GM21528 (cell line): Measurements from ENCODE around the gene KRTCAP2.
A peak's percentile ranks its signal among the peaks of the same experiment; 100 is the strongest.
"Not testable (repeated sequence)": the region's sequence is repeated elsewhere in the genome, so short reads cannot be mapped to it uniquely, and the experiment has no call there.

Source experiments
- ATAC-seq: cut with Tn5 transposase; IDR thresholded peaks from one replicate; pipeline ENCODE4 v1.9.1; 2021; ENCODE audit warnings: mild to moderate bottlenecking, moderate library complexity; ENCODE audit not compliant: unreplicated experiment, low FRiP score

KRTCAP2 gene

DNA sequence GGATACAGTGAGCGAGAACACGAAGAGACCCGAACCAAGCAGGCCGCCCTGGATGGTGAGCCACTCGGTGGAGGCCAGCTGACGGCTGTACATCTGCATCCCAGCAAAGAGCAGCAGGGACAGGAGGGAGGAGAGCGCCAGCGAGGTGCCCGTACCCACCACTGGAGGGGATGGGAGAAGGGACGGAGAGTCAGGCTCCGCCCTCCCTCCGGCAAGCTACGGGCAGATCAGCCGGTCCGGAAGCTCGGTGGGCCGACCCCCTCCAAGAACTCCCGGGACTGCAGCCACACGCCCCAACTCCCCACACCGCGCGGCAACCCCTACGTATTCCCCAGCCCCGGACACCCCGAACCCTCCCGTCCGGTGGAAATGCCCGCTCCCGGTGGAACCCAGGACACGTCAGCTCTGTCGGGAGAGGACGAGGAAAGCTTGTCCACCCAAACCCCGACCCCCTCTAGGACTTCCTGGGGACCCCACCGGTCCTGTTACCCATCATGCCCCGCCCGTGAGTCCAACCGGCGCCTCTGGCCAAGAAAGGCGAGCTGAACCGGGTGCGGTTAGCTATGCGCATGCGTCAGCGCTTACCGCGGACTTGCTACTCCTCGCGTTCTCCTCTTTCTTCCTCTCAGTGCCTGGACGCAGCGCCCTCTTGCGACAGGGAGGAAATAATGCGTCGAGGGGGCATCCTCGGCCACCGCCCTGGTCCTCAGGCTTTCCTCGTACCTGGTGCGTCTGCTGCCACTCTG lies at the start of gene KRTCAP2:
KRTCAP2 (minus strand) TSS at position 573 of the 746 bp plus-strand sequence; CDS start at position 493, 80 bp downstream.
- peak; percentile 78 for ATAC-seq

DNA sequence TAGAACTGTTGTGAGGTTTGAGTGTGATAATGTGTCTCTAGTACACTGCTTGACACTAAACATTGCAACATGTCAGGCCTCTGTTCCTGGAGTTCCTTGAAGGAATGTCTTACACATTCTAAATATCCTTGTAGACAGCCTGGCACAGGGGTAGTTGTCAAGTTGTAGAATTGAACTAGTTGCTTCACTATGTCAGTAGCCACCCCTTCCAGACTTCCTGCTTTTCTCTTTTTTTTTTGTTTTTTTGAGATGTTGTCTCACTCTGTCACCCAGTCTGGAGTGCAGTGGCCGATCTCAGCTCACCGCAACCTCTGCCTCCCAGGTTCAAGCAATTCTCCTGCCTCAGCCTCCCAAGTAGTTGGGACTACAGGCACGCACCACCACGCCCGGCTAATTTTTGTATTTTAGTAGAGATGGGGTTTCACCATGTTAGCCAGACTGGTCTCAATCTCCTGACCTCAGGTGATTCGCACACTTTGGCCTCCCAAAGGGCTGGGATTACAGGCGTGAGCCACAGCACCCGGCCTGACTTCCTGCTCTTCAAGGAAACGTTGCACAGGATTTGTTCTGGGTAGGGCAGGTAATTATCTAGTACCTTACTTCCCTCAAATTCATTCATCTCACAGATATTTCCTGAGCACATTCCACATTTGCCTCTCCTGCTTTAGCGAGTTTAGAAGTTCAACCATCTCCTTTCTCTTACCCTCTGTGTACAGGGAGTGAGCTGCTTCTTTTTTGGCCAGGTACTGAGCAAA lies 47.3 kb upstream of the KRTCAP2 start:
- ATAC-seq = not testable (repeated sequence)

DNA sequence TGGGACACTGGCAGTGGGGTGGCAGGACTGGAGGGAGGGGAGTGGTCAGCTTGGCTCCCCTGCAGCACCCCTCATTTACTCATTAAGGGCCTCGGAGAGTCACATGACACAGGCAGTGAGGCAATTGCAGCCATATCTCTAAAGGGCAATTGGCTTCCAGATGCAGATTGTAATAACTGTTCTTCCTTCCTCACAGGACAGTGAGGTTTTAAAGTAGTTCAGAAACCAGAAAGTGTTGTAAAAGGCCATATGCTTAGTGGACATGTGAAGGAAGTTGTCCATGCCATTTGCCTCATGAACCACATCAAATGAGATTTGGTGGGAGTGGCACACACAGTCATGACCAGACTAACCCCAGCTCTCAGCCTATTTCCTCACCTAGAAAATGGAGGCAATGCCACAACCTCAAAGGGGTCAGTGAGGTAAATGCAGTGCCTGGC lies 46.5 kb upstream of the KRTCAP2 start:
- no peak for ATAC-seq

DNA sequence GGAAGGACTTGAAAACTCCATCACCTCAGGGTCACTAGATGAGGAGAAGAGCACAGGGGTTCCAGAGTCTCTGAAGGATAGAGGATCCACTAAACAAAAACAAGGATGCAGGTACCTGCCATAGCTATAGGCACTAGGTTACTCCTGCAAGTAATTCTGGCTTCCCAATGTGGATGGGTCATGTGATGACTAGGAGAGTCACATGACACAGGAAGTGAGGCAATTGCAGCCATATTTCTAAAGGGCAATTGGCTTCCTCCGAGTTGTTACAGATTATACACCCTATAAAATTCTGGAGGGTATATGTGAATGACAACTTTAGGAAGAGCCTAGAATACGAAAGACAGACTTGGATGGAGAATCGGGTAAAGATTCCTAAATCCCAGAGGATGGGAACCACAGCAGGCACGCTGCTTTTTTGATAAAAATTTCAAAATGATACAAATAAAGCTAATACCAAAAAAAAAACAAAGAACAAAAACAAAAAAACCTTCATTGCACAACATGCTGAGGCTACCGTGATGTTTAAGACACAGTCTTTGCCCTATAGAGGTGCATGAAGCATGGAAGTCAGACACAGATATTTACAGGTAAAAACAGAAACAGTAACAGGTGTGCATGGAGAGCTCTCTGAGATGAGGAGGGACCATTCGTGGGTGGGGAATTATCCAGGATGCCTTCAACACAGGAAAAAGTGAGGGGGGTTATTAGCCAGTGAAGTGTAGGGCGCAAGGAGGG lies 45.9 kb upstream of the KRTCAP2 start:
- no peak for ATAC-seq

DNA sequence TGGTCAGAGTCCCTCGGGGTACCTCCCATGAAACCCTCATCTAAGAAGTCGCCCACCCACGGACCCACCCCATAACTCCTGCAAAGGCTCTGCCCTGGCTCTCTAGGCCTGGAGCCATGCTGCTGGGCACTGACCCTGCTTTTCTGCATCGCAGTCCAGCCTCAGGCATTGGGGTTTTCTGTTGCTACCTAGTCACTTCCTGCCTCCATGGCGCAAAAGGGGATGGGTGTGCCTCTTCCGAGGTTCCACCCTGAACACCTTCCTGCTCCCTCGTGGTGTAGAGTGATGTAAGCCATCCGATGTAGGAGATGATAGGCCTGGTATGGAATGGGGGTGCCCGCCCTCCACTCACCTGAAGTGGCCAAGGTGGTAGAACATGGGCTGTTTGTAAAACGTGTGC lies 41.6 kb upstream of the KRTCAP2 start:
- ATAC-seq = not testable (repeated sequence)

DNA sequence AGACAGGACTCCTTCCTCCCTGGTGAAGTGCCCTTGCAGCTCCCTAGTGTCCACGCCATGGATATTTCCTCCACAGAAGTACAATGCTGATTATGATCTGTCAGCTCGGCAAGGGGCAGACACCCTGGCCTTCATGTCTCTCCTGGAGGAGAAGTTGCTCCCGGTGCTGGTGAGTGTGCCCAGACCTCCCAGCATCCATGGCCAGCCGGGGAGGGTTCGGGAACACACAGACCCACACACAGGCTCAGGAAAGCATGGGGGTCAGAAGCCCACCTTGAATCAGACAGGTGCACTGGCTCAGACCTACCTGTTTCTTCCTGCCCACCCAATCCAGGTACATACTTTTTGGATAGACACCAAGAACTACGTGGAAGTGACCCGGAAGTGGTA lies 38.9 kb upstream of the KRTCAP2 start:
- ATAC-seq = not testable (repeated sequence)

DNA sequence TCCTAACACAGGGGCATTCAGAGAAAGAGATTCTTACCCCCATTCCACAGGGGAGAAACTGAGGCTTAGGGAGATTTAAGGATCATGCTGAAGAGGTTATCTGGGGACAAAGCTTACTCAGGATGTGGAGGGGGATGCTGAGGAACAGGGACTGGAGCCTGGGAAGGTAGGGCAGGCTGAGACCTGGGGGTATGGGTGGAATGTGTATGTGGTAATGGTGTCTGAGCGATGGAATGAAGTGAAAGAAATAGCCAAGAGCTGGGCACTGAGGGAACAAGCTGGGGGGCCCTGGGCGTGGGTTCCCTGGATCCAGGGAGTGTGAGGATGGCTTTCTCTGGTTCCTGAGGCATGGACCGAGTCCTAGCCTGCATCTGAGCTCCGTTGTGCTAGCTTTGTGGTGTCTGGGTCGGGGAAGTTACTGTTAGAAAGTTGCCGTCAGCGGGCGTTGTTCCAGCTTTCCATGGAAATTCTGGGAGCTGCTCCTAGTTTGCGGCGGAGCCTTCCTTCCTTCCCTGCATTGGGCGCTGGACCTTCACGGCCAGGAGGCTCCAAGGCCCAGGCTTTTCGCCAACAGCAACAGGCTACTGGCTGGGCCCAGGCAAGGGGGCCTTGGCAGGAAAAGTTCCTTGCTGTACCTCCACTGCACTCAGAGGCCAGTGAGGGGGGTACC lies 38.4 kb upstream of the KRTCAP2 start:
- not testable (repeated sequence) for ATAC-seq

DNA sequence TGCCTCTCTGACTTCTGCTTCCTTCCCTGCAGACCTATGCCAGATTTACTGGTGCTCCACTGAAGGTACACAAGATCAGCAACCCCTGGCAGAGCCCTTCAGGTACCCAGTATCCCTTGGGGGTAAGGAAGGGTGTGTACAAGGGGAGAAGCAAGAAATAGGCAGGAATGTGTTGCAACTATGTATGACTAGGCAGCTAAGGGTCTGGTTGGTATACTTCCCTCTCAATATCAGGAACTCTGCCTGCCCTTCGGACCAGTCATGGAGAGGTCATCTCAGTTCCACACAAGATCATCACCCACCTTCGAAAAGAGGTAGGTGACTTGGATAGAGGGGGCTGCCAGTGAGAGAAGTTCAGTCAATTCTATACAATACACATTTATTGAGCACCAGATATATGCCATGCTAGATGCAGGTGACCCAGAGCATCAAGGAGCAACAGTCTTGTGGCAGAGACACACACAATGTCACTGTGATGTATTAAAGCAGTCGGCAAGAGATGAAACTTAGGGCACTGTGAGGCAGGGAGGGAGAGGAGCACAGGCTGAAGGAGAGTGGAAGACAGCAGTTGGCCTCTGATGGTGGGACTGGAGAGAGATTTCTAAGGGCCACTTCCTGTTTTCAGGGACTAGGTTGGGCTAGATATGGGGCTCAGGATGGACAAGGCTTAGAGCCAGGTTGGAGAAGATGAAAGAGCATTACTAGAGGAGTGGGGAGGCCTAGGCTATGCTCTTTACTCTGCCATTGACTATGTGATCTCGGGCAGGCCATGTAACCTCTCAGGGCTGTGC lies 37.4 kb upstream of the KRTCAP2 start:
- no peak for ATAC-seq

DNA sequence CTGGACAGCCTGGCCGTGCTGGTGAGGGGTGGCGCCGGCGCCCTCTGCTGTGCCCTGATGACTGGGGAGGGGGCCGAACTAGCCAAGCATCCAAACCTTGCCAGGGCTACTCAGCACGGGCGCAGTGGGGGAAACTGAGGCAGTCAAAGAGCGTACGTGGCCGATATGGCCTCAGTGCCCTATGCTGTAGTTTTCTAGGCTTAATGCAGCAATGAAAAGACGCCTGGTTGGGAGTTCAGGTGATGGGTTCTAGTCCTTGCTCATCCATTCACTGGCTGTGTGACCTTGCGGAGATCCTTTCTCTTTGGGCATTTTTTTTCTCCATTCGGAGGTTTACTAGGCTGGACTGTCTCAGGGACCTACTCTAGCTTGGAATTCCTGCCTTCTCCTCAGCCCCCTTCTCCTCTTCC lies 36.2 kb upstream of the KRTCAP2 start:
- no peak for ATAC-seq

DNA sequence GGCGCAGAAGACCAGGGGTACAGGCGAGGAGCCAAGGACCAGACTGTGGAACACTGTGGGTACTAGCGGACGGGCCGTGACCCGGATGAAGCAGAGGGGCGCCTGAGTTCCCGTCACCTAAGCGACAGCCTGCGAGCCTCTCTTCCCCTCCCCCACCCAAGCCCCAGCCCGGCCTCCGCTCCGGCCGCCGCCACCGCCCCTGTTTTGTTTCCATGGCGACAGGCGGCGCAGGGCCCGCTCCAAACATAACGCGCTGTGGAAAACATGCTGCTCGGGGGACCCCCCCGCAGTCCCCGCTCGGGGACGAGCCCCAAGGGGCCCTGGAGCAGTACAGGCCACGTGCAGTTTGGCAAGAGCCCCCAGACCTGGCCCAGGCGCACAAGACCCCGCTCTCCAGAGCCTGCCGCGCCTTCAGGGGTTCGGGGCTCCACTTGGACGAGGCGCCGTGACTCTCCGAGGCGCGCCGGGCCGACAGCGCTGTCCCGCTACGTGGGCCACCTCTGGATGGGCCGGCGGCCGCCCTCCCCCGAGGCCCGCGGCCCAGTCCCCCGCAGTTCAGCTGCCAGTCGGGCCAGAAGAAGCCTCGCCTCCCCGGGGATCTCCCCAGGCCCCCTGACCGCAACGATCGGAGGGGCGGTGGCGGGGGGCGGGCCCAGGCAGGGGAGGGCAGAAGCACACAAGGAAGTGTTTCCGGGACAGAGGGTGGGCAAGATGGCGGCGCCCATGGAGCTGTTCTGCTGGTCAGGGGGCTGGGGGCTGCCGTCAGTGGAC lies 35.6 kb upstream of the KRTCAP2 start, which contains the start of gene MTX1:
MTX1 (plus strand) TSS at position 155 of the 771 bp plus-strand sequence; CDS start at position 265, 110 bp downstream.
- peak; percentile 59 for ATAC-seq

DNA sequence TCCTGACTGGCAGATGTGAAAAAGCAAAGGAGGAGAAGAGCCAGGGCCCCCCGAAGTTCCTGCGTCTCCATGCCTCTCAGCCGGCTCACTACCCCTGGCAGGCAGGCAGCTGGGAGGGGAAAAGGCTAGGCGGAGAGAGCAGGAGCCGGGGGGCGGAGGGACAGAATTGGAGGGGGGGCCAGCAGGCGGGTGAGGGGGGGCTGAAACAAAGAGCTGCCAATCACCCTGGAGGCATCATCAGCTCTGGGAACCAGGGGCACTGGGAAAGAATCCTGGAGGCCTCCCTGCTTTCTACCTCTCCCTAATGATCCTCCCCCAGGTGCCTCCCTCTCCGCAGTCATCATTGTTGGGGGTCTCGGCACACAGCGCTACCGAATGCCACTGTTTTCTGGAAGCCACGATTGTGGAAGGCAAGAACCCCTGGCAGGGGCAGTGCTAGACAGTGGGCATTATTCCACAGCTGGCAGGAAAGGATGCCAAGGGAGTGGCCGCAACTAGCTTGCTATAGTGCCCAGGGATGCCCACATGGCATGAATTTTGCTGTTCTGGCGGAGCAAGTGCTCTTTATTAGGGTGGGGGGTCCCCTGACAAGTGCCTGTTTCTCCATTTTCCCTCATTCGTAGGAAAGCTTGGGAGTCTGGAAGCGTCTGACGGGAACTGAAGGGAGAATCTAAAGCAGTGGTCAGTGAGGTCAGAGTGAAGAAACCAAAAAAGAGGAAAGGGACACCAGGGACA lies 34.9 kb upstream of the KRTCAP2 start, which contains the start of gene THBS3:
THBS3 (minus strand) TSS at position 92 of the 735 bp plus-strand sequence; CDS start at position 71, 21 bp downstream.
- ATAC-seq = no peak

DNA sequence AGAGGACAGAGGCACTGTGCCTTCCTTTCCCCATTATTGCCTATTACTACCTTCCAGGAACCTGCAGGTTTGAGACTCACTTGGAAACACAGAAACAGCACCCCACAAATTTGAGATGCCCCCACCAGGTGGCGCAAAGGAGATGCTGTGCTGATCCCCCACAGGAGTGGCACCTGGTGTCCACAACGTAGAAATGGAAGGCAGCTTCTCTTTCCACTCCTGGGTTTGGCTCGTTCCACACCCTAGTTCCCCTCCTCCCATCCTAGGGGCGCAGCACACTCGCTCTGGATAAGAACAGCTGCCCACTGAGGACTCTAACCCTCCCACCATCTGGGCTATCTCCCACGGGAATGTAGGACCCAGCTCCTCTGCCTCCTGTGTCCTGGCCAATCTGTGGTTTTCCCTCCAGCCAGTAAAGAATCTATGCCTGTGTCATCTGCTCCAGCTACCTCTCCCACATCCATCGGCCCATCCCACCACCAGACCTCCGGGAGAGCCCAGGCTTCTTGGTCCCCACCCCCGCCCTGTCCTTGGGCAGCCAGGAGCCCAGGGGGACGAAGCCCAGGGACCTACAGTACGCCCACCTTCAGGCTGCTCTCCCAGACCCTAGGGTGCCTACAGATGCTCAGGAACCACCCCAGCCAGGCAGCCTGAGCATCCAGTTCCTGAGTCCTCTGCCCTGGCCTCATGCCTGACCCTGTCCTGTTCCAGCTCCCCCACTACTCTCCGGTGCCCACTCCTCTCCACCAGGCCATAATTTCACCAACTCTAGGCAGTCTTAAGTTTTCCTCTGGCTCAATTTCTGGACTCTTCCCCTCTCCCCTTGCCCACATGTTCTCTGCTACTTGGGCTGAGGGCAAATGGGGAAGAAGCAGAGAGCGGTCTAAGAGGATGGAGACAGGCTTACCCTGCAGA lies 34.0 kb upstream of the KRTCAP2 start:
- ATAC-seq = no peak

DNA sequence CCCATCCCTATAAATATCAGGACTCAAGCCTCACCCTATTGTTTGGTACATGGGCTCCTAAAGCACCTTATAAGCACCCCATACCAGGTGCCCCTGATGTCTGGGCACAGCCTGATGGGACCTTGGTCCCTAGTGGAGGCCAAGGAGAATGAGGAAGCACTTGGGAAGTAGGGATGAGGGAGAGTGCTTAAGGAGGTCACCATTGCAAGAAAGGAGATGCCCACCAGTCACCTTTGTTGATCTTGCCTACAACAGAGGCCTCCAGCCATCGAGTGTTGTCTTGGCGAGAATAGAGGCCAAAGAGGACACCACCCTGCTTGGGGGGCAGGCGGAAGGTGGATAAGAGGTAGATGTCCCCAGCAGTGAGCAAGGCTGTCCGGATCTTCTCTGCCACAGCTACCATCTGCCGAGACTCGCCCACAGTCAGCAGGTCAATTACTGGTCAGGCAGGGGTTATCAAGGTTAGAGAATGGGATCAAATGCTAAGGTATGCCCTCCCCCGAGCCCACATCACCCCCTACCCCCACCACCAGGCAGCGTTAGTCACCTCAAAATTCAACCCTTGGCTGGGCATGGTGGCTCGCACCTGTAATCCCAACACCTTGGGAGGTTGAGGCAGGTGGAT lies 33.0 kb upstream of the KRTCAP2 start:
- no peak for ATAC-seq

DNA sequence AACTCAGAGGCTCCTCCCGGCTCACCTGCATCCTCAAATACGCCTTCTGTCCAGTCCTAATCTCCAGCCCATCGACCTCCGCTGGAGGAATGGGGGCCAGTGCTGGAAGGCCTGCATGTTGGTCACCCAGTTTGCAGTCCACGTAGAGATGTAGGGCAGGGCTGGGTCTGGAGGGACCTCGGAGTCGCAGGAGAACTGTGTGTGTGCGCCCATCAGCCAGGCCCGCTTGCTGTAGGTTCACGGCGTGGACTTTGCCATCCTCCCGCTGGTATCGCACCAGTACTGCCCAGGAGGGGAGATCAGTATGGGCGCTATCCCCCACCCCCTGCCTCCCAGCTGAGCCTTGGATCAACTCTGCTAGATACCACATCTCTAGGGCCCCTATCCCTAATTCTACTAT lies 31.9 kb upstream of the KRTCAP2 start:
- ATAC-seq = no peak

DNA sequence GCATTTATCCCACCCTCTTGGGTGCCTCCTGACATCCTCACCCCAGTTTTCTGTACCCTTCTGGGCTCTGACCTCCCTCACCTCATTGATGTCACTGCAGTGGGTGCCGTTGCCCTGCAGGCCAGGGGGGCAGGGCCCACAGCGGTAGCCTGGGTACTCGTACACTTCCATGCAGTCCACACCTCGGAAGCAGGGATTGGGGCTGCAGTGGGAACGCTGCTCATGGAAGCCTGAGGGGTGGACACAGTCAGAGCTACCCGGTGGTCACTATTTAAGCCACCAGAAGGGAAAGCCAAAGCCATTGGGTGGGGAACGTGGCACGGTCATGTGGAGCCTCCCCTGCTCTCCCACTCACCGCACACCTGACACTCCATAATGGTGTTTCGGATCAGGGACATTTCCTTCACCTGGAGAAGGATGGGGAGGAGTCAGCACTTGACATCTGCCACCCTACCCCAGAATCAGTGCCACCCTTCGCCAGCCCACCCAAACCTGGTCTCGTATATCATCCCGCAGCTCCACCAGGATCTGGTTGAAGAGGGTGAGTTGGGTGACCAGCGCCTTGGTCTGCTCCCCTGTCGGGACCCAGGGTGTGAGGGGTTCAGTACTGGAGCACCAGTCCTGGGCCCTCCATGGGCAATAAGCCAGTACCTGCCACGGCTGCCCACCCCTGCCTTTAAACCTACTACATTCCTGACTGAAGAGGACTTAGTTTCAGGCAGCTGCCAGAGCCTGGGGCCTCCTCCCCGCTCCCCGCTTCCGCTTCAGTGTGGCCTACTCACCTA lies 29.8 kb upstream of the KRTCAP2 start:
- ATAC-seq = no peak

DNA sequence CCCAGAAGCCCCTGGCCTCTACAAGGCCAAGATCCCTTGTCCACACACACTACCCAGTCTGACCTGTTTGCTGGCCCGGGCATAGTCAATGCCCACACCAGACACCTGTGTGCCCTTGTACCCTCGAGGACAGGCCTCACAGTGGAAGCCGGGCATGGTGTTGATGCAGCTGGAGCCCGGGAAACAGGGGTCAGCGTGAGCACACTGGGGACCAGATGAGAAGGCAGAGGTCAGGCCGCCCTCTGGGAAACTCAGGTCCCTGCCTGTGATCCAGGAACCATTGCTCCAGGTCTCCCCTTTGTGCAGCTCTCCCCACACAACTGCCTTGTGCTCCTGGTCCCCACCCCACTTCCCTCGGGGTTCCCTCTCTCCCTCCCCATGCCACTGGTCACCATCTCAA lies 29.1 kb upstream of the KRTCAP2 start:
- no peak for ATAC-seq
